DOHH2 (cell line): Measurements from ENCODE around the gene BFSP1.

ENCODE experiments used
- CTCF ChIP-seq: fragments of 200-600 bp; sonication (generic); IDR thresholded peaks from one replicate; pipeline ENCODE4 v1.5.1; 2014; ENCODE audit warnings: antibody characterized with exemption, mild to moderate bottlenecking, low read depth, low read length; ENCODE audit not compliant: poor library complexity, severe bottlenecking
- EZH2phosphoT487 ChIP-seq: fragments of 200-600 bp; sonication (generic); IDR thresholded peaks from 2 replicates; pipeline ENCODE4 v1.6.1; 2017; ENCODE audit warnings: borderline replicate concordance, mild to moderate bottlenecking, antibody characterized with exemption, low read length, moderate library complexity, mixed read lengths

DNA sequence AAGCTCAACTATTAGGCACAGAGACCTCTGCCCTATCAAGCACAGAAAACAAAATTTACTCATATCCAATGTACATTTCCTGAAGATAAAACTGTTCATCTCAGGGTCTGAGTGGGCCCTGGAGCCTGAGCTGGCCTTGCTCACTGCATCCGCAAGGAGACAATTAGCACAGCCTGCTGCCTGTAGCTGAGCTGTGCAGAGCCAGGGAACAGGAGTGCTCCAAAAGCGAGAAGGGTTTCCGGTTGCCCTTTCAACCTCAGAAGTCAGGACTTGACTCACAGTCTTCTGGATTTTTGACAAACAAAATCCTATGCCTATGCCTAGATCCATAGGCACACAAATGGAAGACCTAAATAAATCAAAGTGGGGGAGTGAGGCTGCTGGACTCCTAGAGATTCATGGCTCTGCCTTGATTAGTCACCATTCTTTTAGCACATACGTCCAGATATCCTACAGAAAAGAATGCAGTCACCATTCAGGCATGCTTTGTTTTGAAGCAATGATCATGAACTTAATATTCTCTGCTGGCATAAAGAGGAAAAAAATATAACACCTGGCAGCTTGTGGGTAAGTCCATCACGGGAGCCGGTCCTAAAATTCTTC, 73.5 kb downstream of the BFSP1 start:
- TF ChIP-seq CTCF (no peak), EZH2phosphoT487 (no peak)
